Stimulated activated CD4-positive, alpha-beta T cell treated with anti-CD3 and anti-CD28 coated beads, Interleukin-1b, Interleukin-23, amount 100 ng/mL, for 24 hours (primary cell): Measurements from ENCODE around the gene PITHD1.
"Not testable (repeated sequence)": the region's sequence is repeated elsewhere in the genome, so short reads cannot be mapped to it uniquely, and the experiment has no call there.

Experiments used
- DNase-seq, 4 experiments: peaks; one replicate each; pipeline ENCODE4 v3.0.0-alpha.2; 2020; ENCODE audit warnings: low read depth in 4 of 4, low spot score in 1 of 4

The PITHD1 gene

GRCh38 chr1:23777979-23778814, at the start of gene PITHD1:
Gene PITHD1, plus strand, starts transcription at chr1:23778418. Its CDS starts 98 bp downstream, at chr1:23778516.
- peak; percentile 45 to 67 (median 54) for DNase-seq

- no peak for DNase-seq
Observed at GRCh38 chr1:23732363-23733224, 45.6 kb upstream of the PITHD1 start.

GRCh38 chr1:23733281-23733680, 44.9 kb upstream of the PITHD1 start:
- not testable (repeated sequence) for DNase-seq

GRCh38 chr1:23736437-23737134, 41.6 kb upstream of the PITHD1 start:
- no peak for DNase-seq

- no peak for DNase-seq
Observed at GRCh38 chr1:23741609-23742008, 36.6 kb upstream of the PITHD1 start.

GRCh38 chr1:23742670-23743286, 35.4 kb upstream of the PITHD1 start:
- DNase-seq: peak in 1 of 4 experiments; percentile 7

GRCh38 chr1:23743287-23744152, 34.7 kb upstream of the PITHD1 start, which contains the start of gene ELOA:
Gene ELOA, plus strand, starts transcription at chr1:23743471. Its CDS starts 33 bp downstream, at chr1:23743504.
- DNase-seq: peak; percentile 38 to 70 (median 63)

- DNase-seq: no peak
Observed at GRCh38 chr1:23745515-23745914, 32.7 kb upstream of the PITHD1 start.

GRCh38 chr1:23748016-23748415, 30.2 kb upstream of the PITHD1 start:
- DNase-seq: no peak

GRCh38 chr1:23751050-23751814, 27.0 kb upstream of the PITHD1 start:
- peak in 2 of 4 experiments; percentile 14 to 30 for DNase-seq

- DNase-seq: no peak
Observed at GRCh38 chr1:23751815-23752200, 26.4 kb upstream of the PITHD1 start.

- no peak for DNase-seq
Observed at GRCh38 chr1:23752909-23753308, 25.3 kb upstream of the PITHD1 start.

- DNase-seq: no peak
Observed at GRCh38 chr1:23756676-23757075, 21.5 kb upstream of the PITHD1 start.

- no peak for DNase-seq
Observed at GRCh38 chr1:23757812-23758211, 20.4 kb upstream of the PITHD1 start.

- DNase-seq: no peak
Observed at GRCh38 chr1:23759277-23759676, 18.9 kb upstream of the PITHD1 start.

- no peak for DNase-seq
Observed at GRCh38 chr1:23763041-23763577, 15.1 kb upstream of the PITHD1 start.

GRCh38 chr1:23768733-23769132, 9.5 kb upstream of the PITHD1 start:
- DNase-seq: no peak

GRCh38 chr1:23772049-23772853, 6.0 kb upstream of the PITHD1 start:
- peak; percentile 69 to 84 (median 76) for DNase-seq
